ENCODE results near the gene BOD1L1. TPM values are rescaled to one million over a fixed set of nuclear protein-coding genes. Genes with fewer than 3 reads are reported as not detected.

The BOD1L1 gene
- total RNA-seq, 1 experiment from 2014 or later: 22.0 TPM

DNA sequence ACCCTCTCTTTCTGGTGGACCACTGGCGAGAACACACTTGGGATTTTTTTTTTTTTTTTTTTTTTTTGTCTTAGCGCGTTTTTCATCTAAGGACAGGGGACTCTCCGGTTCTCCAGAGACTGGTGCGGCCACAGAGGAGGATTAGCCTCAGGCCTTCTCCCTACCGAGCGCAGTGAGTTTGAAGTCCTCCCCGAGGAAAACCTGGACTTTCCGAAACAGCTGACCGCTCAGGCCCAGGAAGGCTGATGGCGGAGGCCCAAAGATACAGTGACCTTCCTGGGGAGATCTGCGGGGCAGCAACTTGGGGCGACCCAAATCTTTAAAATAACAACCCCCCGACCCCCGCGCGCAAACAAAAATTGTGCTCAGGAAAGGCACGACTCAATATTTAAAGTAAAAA, 92.4 kb downstream of the BOD1L1 start:
- intact Hi-C loops (cut with micrococcal nuclease): no loop called here
- POLR2A ChIA-PET (ENCODE audit: unreplicated experiment): no interaction called here

DNA sequence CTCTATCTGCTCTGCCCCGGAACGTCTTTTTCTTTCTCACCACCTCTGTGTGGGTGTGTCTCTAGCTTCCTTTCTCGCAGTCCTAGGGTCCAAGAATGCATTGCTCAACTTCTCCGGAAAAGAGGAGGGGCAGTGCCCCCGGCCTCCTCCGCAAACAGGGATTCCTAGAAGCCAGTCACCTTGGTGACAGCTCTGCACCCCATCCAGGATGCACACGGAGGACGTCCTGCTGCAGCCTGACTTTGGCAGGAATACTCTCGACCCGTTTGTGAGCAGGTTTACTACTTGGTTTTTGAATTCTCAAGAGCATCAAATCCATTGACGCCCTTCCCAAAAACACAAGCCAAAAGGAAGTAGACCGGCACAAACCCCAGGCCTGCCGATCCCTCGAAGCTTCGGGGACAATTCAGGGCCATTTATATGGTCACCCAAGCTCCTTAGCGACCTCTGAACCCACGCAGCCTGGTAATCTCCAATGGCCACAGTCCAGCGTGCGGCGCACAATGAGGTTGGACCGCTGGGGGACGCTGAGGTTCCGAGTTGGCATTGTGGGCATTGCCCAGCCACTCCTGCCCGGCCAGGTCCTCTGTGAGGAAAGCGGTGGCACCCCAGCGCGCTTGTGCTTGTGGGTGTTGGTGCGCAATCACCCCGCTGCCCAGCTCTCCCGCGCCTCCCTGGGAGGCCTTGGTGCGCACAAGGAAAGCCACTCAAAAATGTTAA, 93.0 kb downstream of the BOD1L1 start:
- no peaks in the 10 kb centered on the region for H3K79me2 ChIP-seq (ENCODE audit: low read length)
- no peak for ATAC-seq
- no peak for TF ChIP-seq EZH2 (IDR thresholded peaks at IDR 0.05; ENCODE audit: low read length, unreplicated experiment)
- no peak for TF ChIP-seq EZH2phosphoT487 (IDR thresholded peaks at IDR 0.05; ENCODE audit: borderline replicate concordance, low read length)
- TF ChIP-seq, protein P1, sequence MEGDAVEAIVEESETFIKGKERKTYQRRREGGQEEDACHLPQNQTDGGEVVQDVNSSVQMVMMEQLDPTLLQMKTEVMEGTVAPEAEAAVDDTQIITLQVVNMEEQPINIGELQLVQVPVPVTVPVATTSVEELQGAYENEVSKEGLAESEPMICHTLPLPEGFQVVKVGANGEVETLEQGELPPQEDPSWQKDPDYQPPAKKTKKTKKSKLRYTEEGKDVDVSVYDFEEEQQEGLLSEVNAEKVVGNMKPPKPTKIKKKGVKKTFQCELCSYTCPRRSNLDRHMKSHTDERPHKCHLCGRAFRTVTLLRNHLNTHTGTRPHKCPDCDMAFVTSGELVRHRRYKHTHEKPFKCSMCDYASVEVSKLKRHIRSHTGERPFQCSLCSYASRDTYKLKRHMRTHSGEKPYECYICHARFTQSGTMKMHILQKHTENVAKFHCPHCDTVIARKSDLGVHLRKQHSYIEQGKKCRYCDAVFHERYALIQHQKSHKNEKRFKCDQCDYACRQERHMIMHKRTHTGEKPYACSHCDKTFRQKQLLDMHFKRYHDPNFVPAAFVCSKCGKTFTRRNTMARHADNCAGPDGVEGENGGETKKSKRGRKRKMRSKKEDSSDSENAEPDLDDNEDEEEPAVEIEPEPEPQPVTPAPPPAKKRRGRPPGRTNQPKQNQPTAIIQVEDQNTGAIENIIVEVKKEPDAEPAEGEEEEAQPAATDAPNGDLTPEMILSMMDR (conservative IDR thresholded peaks at IDR 0.05; ENCODE audit: low read depth, low read length): no peak
- no peaks in the 10 kb centered on the region for H3K36me3 ChIP-seq (ENCODE audit: low read depth, low read length)
- H3K4me1 ChIP-seq (ENCODE audit: insufficient read depth, low read length): no peaks in the 10 kb centered on the region
- CTCF ChIA-PET: no interaction called here
- H3K27ac ChIP-seq (ENCODE audit: low read length): no peak overlapping the region
- H3K4me3 ChIP-seq (ENCODE audit: low read length): no peak overlapping the region
- H3F3A ChIP-seq (ENCODE audit: low read length, unreplicated experiment): no peaks in the 10 kb centered on the region
- BruUV-seq (replicated peaks): no TSS peak
- H3K4me2 ChIP-seq (ENCODE audit: low read length): no peak overlapping the region
- H2AFZ ChIP-seq (ENCODE audit: low read length): no peak overlapping the region
- H3K27me3 ChIP-seq (ENCODE audit: low read length): peaks cover 56% of the 10 kb centered on the region
- no peaks in the 10 kb centered on the region for H4K20me1 ChIP-seq (ENCODE audit: low read length)
- POLR2A ChIA-PET (ENCODE audit: unreplicated experiment): no interaction called here
- H3K9me3 ChIP-seq (ENCODE audit: low read length): no peaks in the 10 kb centered on the region
- no peak for DNase-seq
- no peaks in the 10 kb centered on the region for H3K9me2 ChIP-seq (replicated peaks; ENCODE audit: low read length)
- intact Hi-C loops (cut with micrococcal nuclease): no loop called here
- no peak overlapping the region for H3K9ac ChIP-seq (ENCODE audit: low read length)

More for the DNA sequence above, 92.4 kb downstream of the BOD1L1 start:
- H3K9ac ChIP-seq (ENCODE audit: low read length): no peak overlapping the region
- no peaks in the 10 kb centered on the region for H3K9me2 ChIP-seq (replicated peaks; ENCODE audit: low read length)
- no peaks in the 10 kb centered on the region for H4K20me1 ChIP-seq (ENCODE audit: low read length)
- ATAC-seq: no peak
- H3K27me3 ChIP-seq (ENCODE audit: low read length): peaks cover 62% of the 10 kb centered on the region
- H3K27ac ChIP-seq (ENCODE audit: low read length): no peak overlapping the region
- TF ChIP-seq EZH2phosphoT487 (IDR thresholded peaks at IDR 0.05; ENCODE audit: borderline replicate concordance, low read length) (no peak), EZH2 (IDR thresholded peaks at IDR 0.05; ENCODE audit: low read length, unreplicated experiment) (no peak)
- TF ChIP-seq, protein P1 (conservative IDR thresholded peaks at IDR 0.05; ENCODE audit: low read depth, low read length): no peak
- H3K9me3 ChIP-seq (ENCODE audit: low read length): no peaks in the 10 kb centered on the region
- H3F3A ChIP-seq (ENCODE audit: low read length, unreplicated experiment): no peaks in the 10 kb centered on the region
- no peak overlapping the region for H2AFZ ChIP-seq (ENCODE audit: low read length)
- H3K4me3 ChIP-seq (ENCODE audit: low read length): no peak overlapping the region
- CTCF ChIA-PET: no interaction called here
- H3K4me1 ChIP-seq (ENCODE audit: insufficient read depth, low read length): no peaks in the 10 kb centered on the region
- BruUV-seq (replicated peaks): no TSS peak
- no peak overlapping the region for H3K4me2 ChIP-seq (ENCODE audit: low read length)
- H3K79me2 ChIP-seq (ENCODE audit: low read length): no peaks in the 10 kb centered on the region
- DNase-seq: no peak
- no peaks in the 10 kb centered on the region for H3K36me3 ChIP-seq (ENCODE audit: low read depth, low read length)

DNA sequence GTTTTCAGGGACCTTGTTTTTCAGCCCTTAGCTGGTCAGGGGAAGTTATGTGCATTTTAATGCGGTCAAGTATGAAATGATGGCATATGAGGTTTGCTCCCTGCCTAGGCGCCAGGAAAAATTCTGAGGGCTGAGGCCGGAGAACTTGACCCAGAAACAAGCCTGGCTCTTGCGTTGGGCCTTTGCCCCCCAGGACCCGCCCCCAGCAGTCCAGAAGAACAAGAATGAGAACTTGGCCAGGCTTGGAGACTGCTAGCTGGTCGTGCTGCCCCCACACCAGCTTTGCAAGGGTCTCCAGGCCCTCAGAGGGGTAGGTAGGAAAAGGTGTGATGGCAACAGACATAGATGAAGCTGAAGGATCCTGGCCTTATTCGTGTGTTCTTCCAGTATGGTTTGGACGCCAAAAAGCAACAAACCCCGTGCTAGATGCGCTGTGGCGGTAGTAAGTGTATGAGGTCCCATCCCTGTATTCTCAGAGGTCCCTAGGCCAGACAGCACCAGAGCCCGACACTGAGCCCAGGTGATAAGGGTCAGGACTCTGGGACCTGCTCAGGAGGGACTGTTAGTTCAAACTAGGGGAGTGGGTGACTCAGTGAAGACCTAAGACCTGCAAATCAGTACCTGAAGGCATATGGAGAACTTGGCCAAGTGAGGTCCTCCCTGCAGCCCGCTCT, 93.7 kb downstream of the BOD1L1 start:
- H3K9ac ChIP-seq (ENCODE audit: low read length): no peak overlapping the region
- no peaks in the 10 kb centered on the region for H3K9me2 ChIP-seq (replicated peaks; ENCODE audit: low read length)
- intact Hi-C loops (cut with micrococcal nuclease): no loop called here
- no peaks in the 10 kb centered on the region for H3K4me1 ChIP-seq (ENCODE audit: insufficient read depth, low read length)
- DNase-seq (no peak), ATAC-seq (no peak)
- no peak overlapping the region for H3K4me3 ChIP-seq (ENCODE audit: low read length)
- H2AFZ ChIP-seq (ENCODE audit: low read length): no peak overlapping the region
- ChIA-PET POLR2A (ENCODE audit: unreplicated experiment) (no interaction called here), CTCF (no interaction called here)
- H3K9me3 ChIP-seq (ENCODE audit: low read length): no peaks in the 10 kb centered on the region
- no peaks in the 10 kb centered on the region for H3F3A ChIP-seq (ENCODE audit: low read length, unreplicated experiment)
- no peak overlapping the region for H3K27ac ChIP-seq (ENCODE audit: low read length)
- H4K20me1 ChIP-seq (ENCODE audit: low read length): no peaks in the 10 kb centered on the region
- no peak overlapping the region for H3K4me2 ChIP-seq (ENCODE audit: low read length)
- no TSS peak for BruUV-seq (replicated peaks)
- TF ChIP-seq EZH2 (IDR thresholded peaks at IDR 0.05; ENCODE audit: low read length, unreplicated experiment): no peak
- TF ChIP-seq, protein P1 (conservative IDR thresholded peaks at IDR 0.05; ENCODE audit: low read depth, low read length): no peak
- TF ChIP-seq EZH2phosphoT487 (IDR thresholded peaks at IDR 0.05; ENCODE audit: borderline replicate concordance, low read length): no peak
- peaks cover 50% of the 10 kb centered on the region for H3K27me3 ChIP-seq (ENCODE audit: low read length)
- no peaks in the 10 kb centered on the region for H3K79me2 ChIP-seq (ENCODE audit: low read length)
- H3K36me3 ChIP-seq (ENCODE audit: low read depth, low read length): no peaks in the 10 kb centered on the region

Measured in PC-3 (cell line).